CD4-positive, alpha-beta T cell treated with Interleukin-15 for 4 hours (primary cell): ENCODE results near the gene KCNB1.

Experiments used
- DNase-seq: peaks from one replicate; pipeline ENCODE4 v3.0.0-alpha.2; 2020; ENCODE audit warnings: low spot score

Gene KCNB1

DNA sequence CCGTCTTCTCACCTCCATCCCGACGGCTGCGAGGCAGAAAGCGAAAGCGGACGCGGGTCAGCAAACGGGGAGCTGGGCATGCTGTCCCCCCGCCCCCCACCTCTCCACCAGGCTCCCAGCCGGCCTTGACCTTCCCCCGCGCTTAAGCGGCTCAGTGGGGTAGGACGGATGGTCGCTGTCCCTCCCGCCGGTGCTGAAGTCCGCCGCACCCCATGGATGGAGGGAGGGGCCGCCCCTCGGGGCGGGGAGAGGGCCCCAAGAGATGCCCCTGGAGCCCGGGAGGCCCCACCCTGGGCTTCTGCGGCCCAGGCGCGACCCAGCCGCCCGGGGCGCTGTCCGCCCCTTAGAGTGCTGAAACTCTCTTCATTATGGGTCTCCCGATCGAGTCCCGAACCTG lies at the start of gene KCNB1:
Gene KCNB1, minus strand, starts transcription at position 48 of the 397 bp plus-strand sequence. CDS start 188 bp downstream, outside the sequence.
- peak; percentile 9 for DNase-seq

DNA sequence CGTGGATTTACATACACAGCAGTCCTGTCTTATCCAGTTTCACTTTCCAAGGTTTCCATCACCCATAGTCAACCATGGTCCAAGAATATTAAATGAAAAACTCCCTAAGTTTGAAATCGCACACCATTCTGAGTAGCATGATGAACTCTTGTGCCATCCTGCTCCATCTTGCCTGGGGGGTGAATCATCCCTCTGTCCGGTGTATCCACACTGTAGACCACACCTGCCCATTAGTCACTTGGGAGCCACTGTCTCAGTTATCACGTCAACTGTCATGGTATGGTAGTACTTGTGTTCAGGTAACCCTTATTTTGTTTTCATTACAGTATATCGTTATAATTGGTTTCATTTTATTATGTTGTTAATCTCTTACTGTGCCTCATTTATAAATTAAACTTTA lies 47.0 kb upstream of the KCNB1 start:
- no peak for DNase-seq

DNA sequence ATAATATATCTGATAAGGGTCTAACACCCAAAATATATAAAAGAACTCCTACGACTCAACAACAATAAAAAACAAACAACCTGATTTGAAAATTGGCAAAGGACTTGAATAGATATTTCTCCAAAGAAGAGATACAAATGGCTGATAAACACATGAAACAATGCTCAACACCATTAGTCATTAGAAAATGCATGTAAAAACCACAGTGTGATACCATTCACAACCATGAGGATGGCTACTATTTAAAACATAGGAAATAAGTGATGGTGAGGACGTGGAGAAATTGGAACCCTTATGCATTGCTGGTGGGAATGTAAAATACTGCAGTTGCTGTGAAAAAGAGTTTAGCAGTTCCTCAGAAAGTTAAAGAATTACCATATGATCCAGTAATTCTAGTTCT lies 44.1 kb upstream of the KCNB1 start:
- DNase-seq, result no peak

DNA sequence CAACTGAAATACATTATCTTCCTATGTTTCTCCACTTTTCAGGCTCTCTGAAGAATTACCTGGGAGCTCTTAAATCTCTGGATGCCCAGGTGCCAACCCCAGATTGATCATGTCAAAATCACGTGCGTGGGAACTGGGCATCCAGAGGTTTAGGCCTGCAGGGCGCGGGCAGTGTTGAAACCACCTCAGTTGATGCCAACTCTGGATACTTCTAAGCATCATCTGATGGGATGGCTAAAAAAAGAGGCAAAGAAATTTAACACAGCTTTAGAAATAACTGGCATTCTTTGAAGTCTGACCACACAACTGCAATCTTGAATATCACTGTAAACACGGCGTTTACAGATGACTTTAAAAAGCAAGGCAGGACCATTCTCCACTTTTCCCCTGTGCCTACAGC lies 43.6 kb upstream of the KCNB1 start:
- no peak for DNase-seq

DNA sequence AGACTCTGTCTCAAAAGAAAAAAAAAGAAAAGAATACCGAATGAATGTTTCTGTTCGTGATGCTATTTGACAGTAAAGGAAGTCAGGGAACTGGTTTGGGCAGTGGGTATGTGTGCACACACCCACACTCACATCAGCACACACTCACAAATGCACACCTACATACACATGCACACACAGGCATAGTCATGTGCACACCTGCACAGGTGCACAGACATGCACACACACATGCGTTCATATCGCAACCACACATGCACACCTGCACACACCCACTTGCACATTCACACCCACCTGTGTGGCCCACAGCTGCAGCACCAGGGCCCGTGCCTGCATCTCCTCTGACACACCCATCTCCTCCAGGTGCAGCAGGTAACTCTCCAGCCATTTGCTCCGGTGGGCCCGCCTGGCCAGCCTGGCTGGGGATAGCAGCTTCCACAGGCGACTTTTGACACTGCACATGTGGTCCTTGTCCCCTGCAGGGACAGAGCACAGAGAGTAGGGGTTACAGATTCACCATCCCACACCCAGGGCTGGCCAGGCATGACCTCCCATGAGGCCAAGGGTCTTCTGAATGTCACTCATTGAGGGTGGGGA lies 41.4 kb upstream of the KCNB1 start:
- no peak for DNase-seq

DNA sequence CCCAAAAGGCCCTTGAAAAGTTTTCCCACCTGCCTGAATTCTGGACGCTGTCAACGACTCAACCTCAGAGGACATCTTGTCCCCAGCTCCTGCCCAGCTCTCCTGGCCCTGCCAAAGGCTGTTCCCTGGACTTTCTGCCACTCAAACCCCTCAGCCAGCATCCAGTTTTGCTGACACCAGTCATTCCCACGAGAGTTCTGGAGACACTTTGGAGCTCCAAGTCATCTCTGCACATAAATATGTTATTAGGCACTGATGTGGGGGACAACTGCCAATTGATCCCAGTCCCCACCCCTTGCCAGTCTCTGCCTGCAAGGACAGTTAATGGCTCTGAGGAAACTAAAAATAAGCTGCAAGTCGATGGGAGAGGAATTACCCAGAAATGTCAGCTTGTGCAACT lies 38.9 kb upstream of the KCNB1 start:
- no peak for DNase-seq

DNA sequence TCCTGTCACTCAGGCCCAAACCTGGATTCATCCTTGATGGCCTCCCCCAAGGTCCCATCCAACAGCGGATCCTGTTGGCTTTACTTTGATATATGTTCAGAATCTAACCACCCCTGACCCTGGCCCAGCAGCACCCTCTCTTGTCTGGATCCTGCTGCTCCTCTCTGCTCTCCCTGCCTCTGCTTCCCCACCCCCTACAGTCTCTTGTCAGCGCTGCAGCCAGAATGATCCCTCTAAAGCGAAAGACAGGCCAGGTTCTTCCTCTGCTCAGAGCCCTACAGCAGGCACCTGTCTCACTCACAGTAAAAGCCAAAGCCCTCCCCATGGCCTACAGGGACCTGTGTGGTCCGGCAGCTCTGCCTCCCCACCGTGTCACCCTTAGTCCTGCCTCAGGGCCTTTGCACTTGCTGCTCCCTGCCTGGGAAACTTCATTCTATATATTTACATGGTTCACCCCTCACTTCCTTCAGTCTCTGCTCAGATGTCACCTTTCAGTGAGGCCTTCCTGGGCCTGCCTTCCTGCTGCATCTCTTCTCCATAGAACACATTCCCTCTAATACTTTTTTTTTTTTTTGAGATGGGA lies 37.4 kb upstream of the KCNB1 start:
- DNase-seq, result no peak

DNA sequence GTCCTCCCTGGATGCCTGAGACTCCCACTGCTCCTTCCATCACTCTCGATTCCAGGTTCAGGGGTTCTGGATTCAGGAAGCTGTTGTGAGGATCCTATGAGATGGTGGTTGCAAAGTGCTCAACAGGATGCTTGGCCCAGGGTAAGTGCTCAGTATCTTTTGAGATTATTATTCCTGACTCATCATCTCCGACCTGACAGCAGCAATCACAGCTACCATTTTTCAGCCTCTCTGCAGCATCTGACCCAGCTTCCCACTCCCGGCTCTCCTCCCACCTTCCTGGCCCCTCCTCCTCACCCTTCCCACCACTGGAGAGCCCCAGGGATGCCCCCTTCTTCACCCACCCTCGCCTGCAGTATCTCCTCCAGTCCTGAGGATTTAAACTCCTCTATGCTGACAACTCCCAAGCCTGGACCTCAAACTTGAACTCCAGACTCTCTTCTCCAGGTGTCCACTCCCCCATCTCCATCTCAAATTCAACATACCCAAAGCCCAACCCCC lies 36.8 kb upstream of the KCNB1 start:
- DNase-seq, result no peak

DNA sequence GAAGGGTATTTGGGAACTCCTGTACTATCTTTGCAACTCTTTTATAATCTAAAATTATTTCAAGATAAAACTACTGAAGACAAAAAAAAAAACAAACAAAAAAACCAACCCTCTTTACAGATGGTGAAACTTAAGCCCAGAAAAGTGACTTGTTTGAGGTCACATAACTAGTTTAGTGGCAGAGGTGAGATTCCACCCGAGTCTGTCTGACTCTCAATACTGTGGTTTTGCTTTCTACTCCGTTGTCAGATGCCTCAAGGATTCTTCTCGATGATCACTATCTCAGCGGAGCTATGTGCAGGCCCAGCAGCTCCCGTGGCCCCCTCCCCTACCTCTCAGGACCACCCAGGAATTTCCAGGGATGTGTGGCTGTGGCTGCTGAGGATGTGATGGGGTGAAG lies 36.1 kb upstream of the KCNB1 start:
- no peak for DNase-seq

DNA sequence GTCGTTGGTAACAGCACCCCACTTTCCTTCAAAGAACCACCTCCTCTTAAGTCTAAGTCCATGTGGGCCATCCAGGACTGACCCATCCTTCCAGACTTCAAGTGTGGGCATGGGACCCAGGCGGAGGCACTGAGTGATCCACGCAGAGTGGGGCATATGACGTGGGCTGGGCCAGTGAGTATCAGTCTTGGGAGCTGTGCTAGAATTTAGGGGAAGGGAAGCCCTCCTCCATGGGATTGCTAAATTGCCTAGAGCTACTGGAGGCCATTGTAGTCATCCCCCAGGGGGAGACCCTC lies 35.3 kb upstream of the KCNB1 start:
- no peak for DNase-seq

DNA sequence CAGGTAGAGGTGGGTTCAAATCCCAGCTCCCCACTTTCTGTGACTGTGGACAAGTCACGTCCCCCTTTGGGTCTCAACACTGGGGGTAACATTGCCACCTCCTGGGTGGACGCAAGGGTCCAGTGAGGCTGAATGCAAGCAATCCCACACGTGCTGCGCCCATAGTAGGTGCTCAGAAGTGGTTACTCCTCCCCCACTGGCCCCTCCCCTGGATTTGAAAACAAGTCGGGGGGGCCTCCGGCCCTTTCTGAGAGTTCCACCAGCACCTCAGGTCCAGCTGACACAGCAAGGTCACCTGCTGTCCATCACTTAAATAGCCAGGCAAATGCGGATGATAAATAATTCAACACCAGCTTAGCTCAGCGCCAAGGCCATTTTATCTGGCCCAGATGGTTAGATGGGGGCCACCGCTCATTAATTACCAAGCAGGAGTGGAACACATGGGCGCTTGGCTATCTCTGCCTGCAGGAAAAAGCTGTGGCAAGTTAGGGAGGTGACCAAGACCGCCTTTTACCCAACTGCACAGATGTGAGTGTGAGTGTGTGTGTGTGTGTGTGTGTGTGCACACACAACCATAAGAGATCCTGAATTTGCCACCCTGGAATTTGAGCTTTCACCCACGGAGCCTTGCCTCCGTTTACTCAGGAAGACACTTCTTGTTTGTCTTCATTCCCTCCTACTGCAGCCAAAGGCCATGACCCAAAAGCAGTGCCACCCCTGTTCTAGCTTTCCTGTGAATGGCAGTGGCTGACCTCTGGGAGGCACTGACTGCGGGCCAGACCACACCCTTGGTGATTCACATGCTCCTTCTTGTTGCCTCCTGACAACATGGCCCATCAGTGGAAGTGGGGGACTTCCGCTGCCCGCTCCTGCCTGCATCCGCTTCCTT lies 34.7 kb upstream of the KCNB1 start:
- DNase-seq, result no peak

DNA sequence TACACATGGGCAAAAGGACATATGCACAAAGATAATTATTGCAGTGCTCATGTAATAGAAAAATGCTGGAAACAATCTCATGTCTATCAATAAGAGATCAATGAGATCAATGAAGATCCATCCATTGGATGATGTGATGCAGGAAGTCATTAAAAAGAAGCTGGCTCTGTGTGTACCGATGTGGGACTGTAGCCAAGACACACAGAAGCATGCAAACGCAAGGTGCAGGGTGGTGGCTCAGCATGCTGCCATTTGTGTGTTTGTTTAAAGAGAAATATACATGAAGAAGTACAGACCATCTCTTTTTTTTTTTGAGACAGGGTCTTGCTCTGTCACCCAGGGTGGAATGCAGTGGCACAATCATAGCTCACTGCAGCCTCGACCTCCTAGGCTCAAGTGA lies 33.1 kb upstream of the KCNB1 start:
- DNase-seq, result no peak

DNA sequence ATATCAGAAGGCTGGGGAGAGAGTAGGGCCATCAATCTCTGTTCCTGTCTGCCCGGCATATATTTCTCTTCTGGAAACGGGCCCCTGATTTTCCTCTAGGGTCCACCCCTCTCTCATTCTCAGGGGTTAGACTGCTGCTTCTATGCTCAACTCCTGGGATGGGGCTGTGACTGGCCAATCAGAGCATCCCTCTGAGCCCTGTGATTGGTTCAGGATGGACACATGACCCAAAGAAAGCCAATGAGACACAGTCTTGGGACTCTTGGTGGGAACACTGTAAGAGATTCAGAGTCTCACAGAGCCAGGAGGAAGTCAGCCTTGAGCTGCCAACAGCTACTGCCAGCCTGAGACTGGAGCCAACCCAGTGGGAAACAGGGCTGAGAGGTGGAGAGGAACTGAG lies 31.0 kb upstream of the KCNB1 start:
- no peak for DNase-seq

DNA sequence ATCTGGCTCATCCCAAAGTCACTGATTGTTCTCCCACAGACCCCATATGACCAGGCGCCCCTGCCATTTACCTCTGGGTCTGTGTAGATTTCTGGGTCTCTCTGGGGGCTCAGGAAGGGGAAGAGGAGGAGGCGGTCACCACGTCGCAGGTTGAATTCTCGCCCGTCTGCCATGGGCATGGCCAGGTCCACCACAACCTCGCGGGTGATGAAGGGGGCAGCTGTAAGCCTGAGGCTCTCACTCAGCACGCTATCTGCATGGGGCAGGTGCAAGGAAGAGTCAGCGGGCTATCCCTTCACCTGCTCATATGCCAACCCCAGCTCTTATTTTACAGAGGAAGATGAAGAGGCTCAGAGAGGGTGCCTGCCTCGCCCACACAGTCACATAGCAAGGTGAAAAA lies 30.5 kb upstream of the KCNB1 start:
- no peak for DNase-seq

DNA sequence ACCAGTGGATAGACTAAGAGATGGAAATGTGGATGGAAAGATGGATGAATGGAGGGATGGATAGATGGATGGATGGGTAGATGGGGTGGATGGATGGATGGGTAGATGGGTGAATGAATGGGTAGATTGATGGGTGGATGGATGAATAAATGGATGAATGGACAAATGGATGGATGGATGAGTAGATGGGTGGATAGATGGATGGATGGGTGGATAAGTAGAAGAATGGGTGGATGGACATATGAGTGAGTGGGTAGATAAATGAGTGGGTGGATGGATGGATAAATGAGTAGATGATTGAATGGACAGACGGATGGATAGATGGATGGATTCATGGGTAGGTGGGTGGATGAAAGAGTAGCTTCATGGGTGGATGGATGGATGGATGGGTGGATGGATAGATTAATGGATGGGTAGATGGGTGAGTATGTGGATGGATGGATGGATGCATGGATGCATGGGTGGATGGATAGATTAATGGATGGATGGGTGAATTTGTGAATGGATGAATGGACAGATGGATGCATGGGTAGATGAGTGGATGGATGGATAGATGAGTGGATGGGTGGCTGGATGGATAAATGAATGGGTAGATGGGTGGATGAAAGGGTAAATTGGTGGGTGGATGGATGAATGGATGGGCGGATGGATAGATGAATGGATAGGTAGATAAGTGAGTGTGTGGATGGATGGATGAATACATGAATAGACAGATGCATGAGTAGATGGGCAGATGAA lies 29.5 kb upstream of the KCNB1 start:
- DNase-seq, result no peak

DNA sequence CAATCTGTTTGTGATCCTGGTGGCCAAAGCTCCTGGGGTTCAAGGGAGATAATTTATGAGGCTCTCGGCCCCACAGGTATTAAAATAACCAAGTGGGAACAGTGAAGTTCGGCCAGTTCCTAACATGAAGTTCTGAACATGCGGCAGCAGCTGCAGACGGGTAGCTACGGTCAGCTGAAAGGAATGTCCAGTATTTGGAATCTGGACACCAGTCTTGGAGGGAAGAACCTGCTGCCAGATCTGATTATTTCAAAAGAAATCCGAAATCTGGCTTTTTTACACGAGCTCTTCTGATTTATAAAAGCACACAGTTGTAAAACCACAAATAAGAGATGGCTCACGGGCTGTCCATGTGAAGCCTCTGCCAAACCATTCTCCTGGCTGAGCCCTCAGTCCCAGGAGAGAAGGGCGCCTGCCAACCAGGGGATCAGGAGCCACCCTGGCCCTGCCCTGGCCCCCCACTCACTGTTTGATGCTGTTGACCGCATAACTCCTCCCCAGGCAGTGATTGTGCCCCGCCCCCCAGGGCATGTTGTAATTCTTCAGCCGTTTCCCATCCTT lies 28.2 kb upstream of the KCNB1 start:
- DNase-seq, result no peak

DNA sequence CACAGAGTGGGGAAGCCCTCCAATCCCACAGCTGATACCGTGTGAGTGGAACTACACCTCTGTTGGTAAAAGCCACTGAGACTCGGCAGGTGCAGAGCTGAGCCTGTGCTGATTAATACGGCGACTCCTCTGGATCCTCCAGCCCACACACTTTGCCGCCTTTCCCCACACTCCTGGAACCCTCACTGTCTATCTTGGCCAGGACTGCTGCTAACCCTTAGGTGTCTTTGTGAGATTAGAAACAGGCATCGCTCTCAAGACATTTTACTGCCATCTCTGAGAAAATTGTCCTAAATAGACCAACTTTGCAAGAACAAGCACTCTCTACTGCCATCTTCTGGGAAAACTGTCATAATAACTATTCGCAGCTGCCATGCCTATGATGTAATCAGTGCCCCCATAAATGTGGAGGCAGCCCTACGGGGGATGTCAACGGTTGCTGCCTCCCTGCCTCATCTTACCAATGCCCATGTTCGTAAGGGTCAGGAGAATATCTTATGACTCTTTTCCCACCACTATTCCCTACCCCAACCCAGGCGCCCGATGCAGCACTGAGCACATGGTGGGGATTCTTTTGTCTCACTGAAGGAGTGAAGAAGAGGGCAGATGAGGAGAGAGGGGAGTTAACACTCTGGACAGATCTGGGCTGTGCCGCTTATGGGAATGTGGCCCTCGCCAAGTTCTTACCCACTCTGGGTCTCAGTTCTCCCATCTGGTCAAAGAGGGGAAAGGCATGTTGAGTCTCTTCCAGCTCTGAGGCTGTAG lies 26.1 kb upstream of the KCNB1 start:
- peak; percentile 28 for DNase-seq

DNA sequence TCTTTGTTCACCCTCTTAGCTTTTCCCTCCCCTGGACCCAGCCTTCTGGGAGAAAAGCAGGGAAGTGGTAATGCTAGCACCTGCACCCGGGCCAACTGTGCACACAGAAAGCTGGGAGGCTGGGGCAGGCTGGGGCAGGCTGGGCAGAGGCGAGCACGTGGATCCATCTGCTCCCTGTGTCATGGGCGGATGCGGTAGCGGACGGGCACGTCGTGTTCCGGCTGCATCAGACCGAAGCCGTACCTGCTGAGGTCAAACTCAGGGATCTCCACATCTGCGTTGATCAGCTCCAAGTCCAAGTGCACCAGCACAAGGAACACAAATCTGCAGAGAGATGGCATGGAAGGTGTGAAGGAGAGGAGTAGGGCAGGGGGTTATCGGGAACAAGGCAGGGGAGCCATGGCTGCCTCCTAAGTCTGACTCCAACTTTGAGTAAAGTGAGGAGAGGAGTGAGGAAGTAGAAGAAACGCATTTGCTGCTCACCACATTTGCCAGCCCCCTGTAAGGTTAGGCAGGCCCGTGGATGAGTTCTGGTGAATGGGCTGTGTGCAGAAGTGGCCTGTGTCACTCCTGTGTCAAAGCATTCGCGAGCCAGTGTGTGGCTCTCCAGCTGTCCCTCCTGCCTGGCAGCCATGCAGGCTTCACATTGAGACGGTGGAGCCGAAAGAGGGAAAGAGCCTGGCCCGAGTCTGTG lies 25.4 kb upstream of the KCNB1 start:
- DNase-seq, result no peak

DNA sequence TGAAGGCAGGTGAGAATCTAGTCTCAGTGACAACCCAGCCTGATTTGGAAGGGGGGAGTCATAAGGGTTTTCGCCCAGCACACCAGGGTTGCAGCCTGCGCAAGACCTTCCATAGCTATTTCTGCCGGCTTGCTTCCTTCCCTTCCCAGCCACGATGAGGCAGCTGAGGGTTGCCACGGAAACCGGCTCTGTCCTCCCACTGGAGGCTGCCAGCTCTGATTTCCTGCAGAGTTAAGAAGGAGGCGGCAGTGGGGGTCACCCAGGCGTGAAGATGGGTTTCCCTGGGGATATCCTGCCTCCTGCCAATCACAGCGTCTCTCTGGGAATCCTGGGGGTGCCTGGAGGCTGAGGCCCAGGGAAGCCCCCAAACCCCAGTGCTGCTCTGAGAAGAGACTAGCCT lies 23.1 kb upstream of the KCNB1 start:
- DNase-seq, result no peak

DNA sequence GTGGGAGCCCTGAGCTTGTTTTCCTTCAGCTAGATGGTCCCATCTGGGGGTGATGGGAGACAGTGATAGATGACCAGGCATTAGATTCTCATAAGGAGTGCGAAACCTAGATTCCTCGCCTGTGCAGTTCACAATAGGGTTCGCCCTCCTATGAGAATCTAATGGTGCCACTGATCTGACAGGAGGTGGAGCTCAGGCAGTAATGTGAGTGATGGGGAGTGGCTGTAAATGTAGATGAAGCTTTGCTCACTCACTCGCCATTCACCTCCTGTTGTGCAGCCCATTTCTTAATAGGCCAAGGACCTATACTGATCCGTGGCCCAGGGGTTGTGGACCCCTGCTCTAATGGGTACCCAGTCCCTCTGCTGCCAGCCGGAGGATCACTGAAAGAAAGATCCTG lies 20.7 kb upstream of the KCNB1 start:
- no peak for DNase-seq

DNA sequence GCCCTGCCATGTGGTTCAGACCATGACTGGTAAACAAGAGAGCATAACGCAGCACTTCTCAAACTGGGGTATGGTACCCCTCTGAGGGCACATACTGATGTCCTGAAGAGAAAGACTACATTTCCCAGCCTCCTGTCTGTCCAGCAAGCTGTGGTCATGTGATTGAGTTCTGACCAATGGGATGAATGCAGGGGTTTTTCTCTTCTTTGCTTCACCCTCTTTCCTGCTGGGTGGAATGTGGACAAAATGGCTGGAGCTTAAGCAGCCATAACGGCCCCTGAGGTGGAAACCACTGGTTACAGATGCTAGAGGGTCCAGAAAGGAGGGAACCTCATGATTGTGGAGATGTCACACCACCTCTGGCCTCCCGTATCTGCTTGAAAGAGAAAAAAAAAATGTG lies 19.4 kb upstream of the KCNB1 start:
- no peak for DNase-seq
